ENCODE data around the gene GUK1.

The GUK1 gene

DNA sequence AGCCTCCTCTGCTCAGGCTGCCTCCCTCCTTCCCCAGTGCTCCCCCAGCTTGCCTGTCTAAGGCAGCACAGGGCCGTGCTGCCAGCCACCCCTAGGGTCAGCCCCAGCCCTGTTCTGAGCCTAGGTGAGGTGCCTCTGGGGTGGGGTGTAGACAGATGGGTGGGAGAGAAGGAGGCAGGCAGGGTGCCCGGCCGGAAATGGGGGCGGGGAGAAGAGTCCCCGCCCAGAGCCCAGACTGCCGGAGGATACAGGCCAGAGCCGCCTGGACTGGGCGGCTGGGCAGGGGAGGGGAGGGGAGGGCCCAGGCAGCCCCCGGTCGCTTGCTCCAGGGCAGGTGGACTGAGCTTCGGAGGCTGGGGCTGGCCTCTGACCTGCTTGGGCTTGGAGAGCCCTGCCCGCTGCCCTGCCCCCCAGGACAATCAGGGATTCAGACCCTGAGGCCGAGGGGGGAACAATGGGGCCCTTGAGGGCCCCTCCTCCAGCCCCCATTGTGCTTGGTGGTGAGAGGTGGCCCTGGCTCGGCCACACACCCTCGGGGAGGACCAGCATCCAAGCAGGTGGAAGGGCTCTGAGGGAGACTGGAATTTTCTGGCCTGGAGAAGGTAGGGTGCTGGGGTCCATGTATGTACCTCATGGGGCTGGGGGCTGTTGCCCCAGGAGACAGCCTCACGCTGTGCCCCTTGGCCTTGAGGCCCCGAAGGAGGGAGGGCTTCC, 9.5 kb downstream of the GUK1 start, which contains the start of gene GJC2:
Gene GJC2, plus strand, starts transcription at position 525 of the 714 bp plus-strand sequence. CDS start 7,829 bp downstream, outside the sequence.
- no peak for DNase-seq (ENCODE audit: low read depth, low spot score)

DNA sequence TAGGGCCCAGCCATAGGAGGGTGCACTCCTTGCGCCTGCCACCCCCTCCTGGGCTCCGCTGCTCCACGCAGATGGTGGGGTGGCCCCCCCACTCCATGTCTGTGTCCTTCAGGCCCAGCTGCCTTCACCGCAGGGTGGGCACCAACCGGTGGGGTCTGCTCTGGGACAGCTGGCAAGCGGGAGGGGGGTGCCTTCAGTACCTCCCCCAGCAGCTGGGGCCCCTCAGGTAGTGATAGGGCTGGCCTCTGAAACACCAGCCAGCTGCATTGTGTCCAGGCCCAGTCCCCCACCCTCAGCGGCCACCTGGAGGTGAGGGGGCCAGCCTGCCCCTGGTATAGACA, 10.0 kb downstream of the GUK1 start:
- no peak for DNase-seq (ENCODE audit: low read depth, low spot score)

- DNase-seq (ENCODE audit: low read depth, low spot score): no peak
These were observed 10.5 kb downstream of the GUK1 start for GRCh38 chr1:228150461-228151179.

GRCh38 chr1:228151180-228151925, 11.3 kb downstream of the GUK1 start:
- DNase-seq (ENCODE audit: low read depth, low spot score): no peak

- no peak for DNase-seq (ENCODE audit: low read depth, low spot score)
These were observed 12.2 kb downstream of the GUK1 start for GRCh38 chr1:228152097-228152917.

- DNase-seq (ENCODE audit: low read depth, low spot score): no peak
These were observed 12.8 kb downstream of the GUK1 start for GRCh38 chr1:228152918-228153258.

DNA sequence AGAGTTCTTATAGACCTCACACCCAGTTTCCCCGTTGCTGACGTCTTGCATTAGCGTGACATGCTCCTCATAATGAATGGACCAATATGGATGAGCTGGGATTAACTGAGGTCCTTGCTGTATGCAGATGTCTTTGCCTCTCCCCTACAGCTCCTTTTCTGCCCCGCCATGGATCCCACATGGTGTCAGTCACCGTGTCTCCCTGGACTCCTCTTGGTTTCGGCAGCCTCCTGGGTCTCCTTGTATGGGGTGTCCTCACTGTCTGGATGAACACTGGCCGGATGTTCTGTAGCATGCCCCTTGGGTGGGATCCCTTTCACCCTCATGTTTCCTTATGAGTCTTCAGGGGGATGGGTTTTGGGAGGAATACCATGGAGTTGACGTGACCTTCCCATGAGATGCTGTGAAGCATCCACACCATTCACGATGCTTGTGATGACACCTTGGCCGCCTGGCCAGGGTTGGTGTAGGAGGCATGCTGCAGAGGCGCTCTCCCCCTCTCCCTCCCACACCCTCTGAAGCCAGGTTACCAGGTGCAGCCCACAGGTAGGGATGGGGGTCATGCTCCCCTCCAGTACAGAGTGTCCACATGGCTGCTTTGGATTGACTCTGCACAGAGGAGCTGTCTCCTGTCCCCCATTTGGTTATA, 14.1 kb downstream of the GUK1 start:
- no peak for DNase-seq (ENCODE audit: low read depth, low spot score)

DNA sequence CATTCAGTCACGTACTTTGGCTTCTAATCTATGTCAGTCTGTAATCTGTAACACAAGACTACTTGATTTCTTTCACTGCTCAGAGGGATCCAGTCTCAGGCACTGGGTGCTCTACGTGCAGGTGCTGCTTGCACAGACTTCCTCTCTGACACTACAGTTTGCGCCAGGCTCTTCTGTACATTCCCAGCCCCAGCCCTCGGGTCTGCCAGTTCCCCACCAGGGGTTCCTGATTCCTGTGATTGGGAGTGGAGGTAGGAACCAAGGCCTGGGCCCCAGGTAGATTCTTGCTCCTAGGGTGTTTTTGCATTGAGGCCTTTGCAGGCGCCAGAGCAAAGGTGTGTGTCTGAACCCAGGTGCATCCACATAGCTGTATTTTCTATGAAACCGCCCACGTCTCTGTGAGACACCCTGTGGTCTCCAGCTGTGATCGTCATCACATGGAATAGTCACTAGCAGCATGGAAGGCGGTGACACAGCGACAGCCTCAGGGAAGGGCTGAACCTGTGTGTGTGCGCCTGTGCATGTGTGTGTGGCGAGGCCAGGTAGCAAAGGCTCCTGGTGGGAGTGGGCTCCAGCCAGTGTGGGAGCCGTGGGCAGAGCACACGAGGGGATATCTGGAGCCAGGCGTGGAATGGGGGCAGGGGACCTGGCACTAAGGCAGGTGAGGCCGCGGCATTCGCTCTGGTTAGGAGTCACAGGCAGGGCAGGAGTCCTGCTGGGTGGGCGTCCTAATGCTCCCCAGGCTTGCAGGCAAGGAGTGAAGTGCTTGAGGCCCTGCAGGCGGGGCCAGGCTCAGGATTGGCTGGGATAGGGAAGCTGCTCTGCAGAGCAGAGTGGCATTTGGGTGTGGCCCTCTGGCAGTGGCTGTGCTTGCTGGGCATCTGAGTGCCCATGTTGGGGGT, 14.8 kb downstream of the GUK1 start:
- DNase-seq (ENCODE audit: low read depth, low spot score): no peak

DNA sequence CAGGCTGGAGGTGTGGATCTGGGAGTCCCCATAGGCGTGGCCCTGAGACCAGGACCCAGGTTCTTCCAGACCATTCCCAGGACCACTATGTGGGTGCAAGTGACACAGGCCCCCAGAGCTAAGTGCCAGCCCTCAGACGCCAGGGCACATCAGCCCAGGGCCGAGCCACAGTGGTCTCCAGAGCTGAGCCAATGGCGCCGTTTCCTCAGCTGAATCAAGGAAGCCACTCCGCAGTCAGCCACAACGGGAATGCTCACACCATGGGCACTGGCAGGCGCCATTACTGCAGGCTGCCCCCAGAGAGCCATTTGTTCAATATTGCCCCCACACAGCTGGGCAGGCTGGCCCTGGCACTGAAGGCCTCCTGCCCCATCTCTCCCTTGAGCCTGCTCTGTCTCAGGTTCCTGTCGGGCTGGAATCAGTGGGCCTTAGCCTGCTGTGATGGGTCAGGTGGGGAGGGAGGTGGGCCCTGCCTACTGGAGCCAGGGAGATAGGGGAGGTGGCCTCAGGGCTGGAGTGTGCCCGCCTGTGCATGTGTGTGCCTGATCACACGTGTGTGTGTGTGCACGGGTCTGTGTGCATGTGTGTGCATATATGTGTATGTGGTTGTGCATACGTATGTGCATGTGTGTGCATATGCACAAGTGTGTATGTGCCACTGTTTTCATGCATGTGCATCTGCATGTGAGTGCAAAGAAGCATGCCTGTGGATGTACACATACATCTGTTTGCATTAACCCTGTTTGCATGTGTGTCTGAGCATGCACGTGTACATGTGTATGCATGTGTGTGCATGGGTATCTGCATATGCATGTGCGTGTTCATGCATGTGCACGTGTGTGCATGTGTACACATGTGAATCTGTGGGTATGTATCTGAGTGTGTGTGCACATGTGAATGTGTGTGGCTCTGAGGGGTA, 15.8 kb downstream of the GUK1 start:
- DNase-seq (ENCODE audit: low read depth, low spot score): no peak

DNA sequence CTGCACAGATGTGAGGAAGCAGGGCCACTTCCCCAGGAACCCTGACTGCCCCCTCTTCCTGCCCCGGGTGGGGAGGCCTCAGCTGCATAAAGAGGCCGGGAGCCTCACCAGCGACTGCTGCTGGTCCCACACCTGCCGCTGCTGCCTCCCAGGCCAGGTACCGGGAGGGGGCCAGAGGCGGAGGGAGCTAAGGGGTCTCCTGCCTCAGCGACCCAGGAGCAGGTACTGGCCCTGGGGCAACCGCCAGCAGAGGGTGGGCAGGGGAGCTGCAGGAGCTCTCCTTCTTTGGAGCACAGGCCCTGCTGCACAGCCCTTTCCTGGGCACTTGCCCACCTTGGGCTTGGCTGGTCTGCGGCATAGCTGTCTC, 16.4 kb downstream of the GUK1 start:
- no peak for DNase-seq (ENCODE audit: low read depth, low spot score)

- no peak for DNase-seq (ENCODE audit: low read depth, low spot score)
These were observed 17.1 kb downstream of the GUK1 start for GRCh38 chr1:228156941-228157728.

- DNase-seq (ENCODE audit: low read depth, low spot score): no peak
These were observed 17.6 kb downstream of the GUK1 start for GRCh38 chr1:228157729-228158126.

DNA sequence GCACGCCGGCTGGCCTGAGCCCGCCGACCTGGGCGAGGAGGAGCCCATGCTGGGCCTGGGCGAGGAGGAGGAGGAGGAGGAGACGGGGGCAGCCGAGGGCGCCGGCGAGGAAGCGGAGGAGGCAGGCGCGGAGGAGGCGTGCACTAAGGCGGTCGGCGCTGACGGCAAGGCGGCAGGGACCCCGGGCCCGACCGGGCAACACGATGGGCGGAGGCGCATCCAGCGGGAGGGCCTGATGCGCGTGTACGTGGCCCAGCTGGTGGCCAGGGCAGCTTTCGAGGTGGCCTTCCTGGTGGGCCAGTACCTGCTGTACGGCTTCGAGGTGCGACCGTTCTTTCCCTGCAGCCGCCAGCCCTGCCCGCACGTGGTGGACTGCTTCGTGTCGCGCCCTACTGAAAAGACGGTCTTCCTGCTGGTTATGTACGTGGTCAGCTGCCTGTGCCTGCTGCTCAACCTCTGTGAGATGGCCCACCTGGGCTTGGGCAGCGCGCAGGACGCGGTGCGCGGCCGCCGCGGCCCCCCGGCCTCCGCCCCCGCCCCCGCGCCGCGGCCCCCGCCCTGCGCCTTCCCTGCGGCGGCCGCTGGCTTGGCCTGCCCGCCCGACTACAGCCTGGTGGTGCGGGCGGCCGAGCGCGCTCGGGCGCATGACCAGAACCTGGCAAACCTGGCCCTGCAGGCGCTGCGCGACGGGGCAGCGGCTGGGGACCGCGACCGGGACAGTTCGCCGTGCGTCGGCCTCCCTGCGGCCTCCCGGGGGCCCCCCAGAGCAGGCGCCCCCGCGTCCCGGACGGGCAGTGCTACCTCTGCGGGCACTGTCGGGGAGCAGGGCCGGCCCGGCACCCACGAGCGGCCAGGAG, 18.3 kb downstream of the GUK1 start:
- no peak for DNase-seq (ENCODE audit: low read depth, low spot score)

- DNase-seq (ENCODE audit: low read depth, low spot score): no peak
These were observed 19.1 kb downstream of the GUK1 start for GRCh38 chr1:228159008-228159665.

GRCh38 chr1:228160201-228160761, 20.2 kb downstream of the GUK1 start:
- DNase-seq (ENCODE audit: low read depth, low spot score): no peak

DNA sequence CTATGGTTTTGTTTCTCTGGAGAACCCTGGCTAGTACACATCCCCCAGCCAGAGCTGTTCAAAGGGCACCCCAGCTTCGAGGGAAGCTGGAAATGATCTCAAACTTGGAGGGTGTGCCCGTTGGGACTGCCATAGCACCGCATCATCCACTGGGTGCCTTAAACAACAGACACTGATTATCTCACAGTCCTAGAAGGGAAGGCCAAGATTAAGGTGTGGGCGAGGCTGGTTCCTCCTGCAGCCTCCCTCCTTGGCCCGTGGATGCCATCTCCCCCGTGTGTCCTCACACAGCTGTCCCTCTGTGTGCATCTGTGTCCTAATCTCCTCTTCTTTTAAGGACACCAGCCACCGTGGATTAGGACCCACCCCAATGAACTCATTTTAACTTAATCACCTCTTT, 21.3 kb downstream of the GUK1 start:
- DNase-seq (ENCODE audit: low read depth, low spot score): no peak

- no peak for DNase-seq (ENCODE audit: low read depth, low spot score)
These were observed 21.8 kb downstream of the GUK1 start for GRCh38 chr1:228161866-228162265.

All from activated naive CD8-positive, alpha-beta T cell treated with anti-CD3 and anti-CD28 coated beads, Interleukin-2, amount 50 U/mL, for 16 hours (primary cell).